Mesendoderm (in vitro differentiated cells): Measurements from ENCODE around the gene RALGAPA2. TPM values are rescaled to one million over a fixed set of nuclear protein-coding genes. Genes with fewer than 3 reads are reported as not detected.

Experiments used
- DNase-seq: peaks from one replicate; pipeline ENCODE4 v3.0.0; 2013
- H2AK5ac ChIP-seq: 2 replicates; pipeline ENCODE4 v1.6.1; 2013; ENCODE audit warnings: low read length, inconsistent platforms
- H2BK120ac ChIP-seq: 2 replicates; pipeline ENCODE4 v1.6.1; 2013; ENCODE audit warnings: low read depth, mild to moderate bottlenecking, low read length, moderate library complexity, mixed read lengths
- H2BK15ac ChIP-seq: replicated peaks from 2 replicates; pipeline ENCODE4 v1.6.1; 2013; ENCODE audit warnings: low read depth, mild to moderate bottlenecking, moderate library complexity
- H2BK5ac ChIP-seq: 2 replicates; pipeline ENCODE4 v1.6.1; 2013; ENCODE audit warnings: low read length, inconsistent platforms
- H3K18ac ChIP-seq: 2 replicates; pipeline ENCODE4 v1.6.1; 2013; ENCODE audit warnings: mild to moderate bottlenecking, low read length, mixed read lengths
- H3K23ac ChIP-seq: one replicate; pipeline ENCODE4 v1.6.1; 2013; ENCODE audit warnings: low read length
- H3K27ac ChIP-seq: 2 replicates; pipeline ENCODE4 v1.5.1; 2013; ENCODE audit warnings: low read depth, mild to moderate bottlenecking, inconsistent platforms, low read length, moderate library complexity
- H3K27me3 ChIP-seq: 2 replicates; pipeline ENCODE4 v1.6.1; 2013; ENCODE audit warnings: low read length, control low read depth, mild to moderate bottlenecking, inconsistent platforms; ENCODE audit not compliant: insufficient read depth, poor library complexity
- H3K36me3 ChIP-seq: 2 replicates; pipeline ENCODE4 v1.6.1; 2013; ENCODE audit warnings: low read length, inconsistent platforms; ENCODE audit not compliant: control insufficient read depth, insufficient read depth
- H3K4ac ChIP-seq: one replicate; pipeline ENCODE4 v1.6.1; 2013; ENCODE audit warnings: low read depth, mild to moderate bottlenecking, low read length, moderate library complexity
- H3K4me1 ChIP-seq: 2 replicates; pipeline ENCODE4 v1.6.1; 2013; ENCODE audit warnings: low read depth, low read length, inconsistent platforms; ENCODE audit not compliant: control insufficient read depth
- H3K4me2 ChIP-seq: 2 replicates; pipeline ENCODE4 v1.6.1; 2013; ENCODE audit warnings: low read length
- H3K4me3 ChIP-seq: 2 replicates; pipeline ENCODE4 v1.5.1; 2013; ENCODE audit warnings: mild to moderate bottlenecking, low read length
- H3K56ac ChIP-seq: one replicate; pipeline ENCODE4 v1.6.1; 2013; ENCODE audit warnings: low read length
- H3K79me1 ChIP-seq: 2 replicates; pipeline ENCODE4 v1.6.1; 2013; ENCODE audit warnings: low read length, inconsistent platforms
- H3K79me2 ChIP-seq: 2 replicates; pipeline ENCODE4 v1.6.1; 2013; ENCODE audit warnings: mild to moderate bottlenecking, low read length; ENCODE audit not compliant: control insufficient read depth, insufficient read depth
- H3K9ac ChIP-seq: 2 replicates; pipeline ENCODE4 v1.6.1; 2013; ENCODE audit warnings: low read length, inconsistent platforms
- H4K5ac ChIP-seq: one replicate; pipeline ENCODE4 v1.6.1; 2013; ENCODE audit warnings: low read length
- H4K8ac ChIP-seq: one replicate; pipeline ENCODE4 v1.6.1; 2013; ENCODE audit warnings: low read depth, mild to moderate bottlenecking, control low read depth, low read length, moderate library complexity
- WGBS: extraction: QIAGEN DNeasy Blood & Tissue Kit; methylation state at CpG from one replicate; pipeline ENCODE4 v1.1.7; 2013; ENCODE audit warnings: low lambda C conversion rate, missing lambda C conversion rate; ENCODE audit not compliant: insufficient coverage; ENCODE audit errors: extremely low coverage; 5-methylcytosine and 5-hydroxymethylcytosine counted together
- polyA plus RNA-seq, 2 experiments: library from polyadenylated mRNA; stranded (reverse); fragments of 200-250 nt; gene quantifications; one replicate each; pipeline ENCODE4 v1.2.3, GENCODE V29; 2013

The RALGAPA2 gene
- polyA plus RNA-seq (2013, experiment 1 of 2), result 10.8 TPM
- 10.5 TPM for polyA plus RNA-seq (2013, experiment 2 of 2)

- no peaks in the 10 kb centered on the region for H3K27me3 ChIP-seq
- H4K8ac ChIP-seq, result no peak within 1 kb of the TSS
- peak within 1 kb of the TSS; percentile 42 for H3K18ac ChIP-seq
- H3K23ac ChIP-seq, result no peak within 1 kb of the TSS
- DNase-seq, result peak; percentile 100
- peak within 1 kb of the TSS; percentile 80 for H3K56ac ChIP-seq
- H3K4me2 ChIP-seq, result peak within 1 kb of the TSS; percentile 42
- peak within 1 kb of the TSS; percentile 82 for H3K4me3 ChIP-seq
- no peak within 1 kb of the TSS for H2BK15ac ChIP-seq
- peak within 1 kb of the TSS; percentile 18 for H4K5ac ChIP-seq
- H2BK5ac ChIP-seq, result no peak within 1 kb of the TSS
- H3K79me1 ChIP-seq, result peaks cover 10% of the 10 kb centered on the region
- peak within 1 kb of the TSS; percentile 70 for H3K27ac ChIP-seq
- no peak within 1 kb of the TSS for H3K4ac ChIP-seq
- no peak within 1 kb of the TSS for H2AK5ac ChIP-seq
- H3K9ac ChIP-seq, result peak within 1 kb of the TSS; percentile 77
- peaks cover 7% of the 10 kb centered on the region for H3K4me1 ChIP-seq
- WGBS, result no CpG with 5 or more reads among the region's 87 CpGs
- H3K36me3 ChIP-seq, result no peaks in the 10 kb centered on the region
- H3K79me2 ChIP-seq, result peaks cover 14% of the 10 kb centered on the region
- H2BK120ac ChIP-seq, result no peak within 1 kb of the TSS
Measured at GRCh38 chr20:20712474-20713243, at the start of gene RALGAPA2. Gene RALGAPA2 (minus strand): TSS chr20:20712644. CDS start chr20:20712480, 164 bp downstream.

- H3K9ac ChIP-seq, result no peak overlapping the region
Measured at GRCh38 chr20:20761301-20761700, 48.9 kb upstream of the RALGAPA2 start.

DNA sequence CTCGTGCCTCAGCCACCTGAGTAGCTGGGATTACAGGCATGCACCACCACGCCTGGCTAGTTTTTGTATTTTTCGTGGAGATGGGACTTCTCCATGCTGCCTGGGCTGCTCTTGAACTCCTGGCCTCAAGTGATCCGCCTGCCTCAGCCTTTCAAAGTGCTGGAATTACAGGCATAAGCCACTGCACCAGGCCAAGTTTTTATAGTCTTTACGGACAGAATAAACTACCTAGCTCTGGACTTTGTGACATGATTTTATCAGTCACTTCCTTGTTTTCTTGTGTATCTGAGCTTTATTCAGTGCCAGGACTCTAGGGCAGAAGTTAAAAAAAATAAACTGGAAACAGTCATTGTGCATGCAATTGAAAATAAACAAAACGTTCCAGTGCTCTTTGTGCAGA is 46.7 kb upstream of the RALGAPA2 start:
- Histone ChIP-seq H3K56ac (no peak overlapping the region), H3K9ac (no peak overlapping the region), H3K79me2 (no peaks in the 10 kb centered on the region), H3K79me1 (no peaks in the 10 kb centered on the region), H4K8ac (no peak overlapping the region), H3K27ac (no peak overlapping the region), H2BK15ac (no peak overlapping the region), H3K4me2 (no peak overlapping the region), H3K4me3 (no peak overlapping the region), H2BK120ac (no peak overlapping the region), H3K4me1 (no peaks in the 10 kb centered on the region), H4K5ac (no peak overlapping the region), H3K4ac (no peak overlapping the region), H3K23ac (no peak overlapping the region), H3K18ac (no peak overlapping the region), H2BK5ac (no peak overlapping the region), H3K36me3 (no peaks in the 10 kb centered on the region), H2AK5ac (no peak overlapping the region), H3K27me3 (no peaks in the 10 kb centered on the region)
- no peak for DNase-seq
- no CpG with 5 or more reads among the region's 6 CpGs for WGBS

More at GRCh38 chr20:20761301-20761700, 48.9 kb upstream of the RALGAPA2 start:
- Histone ChIP-seq H3K79me2 (no peaks in the 10 kb centered on the region), H3K79me1 (no peaks in the 10 kb centered on the region), H3K36me3 (no peaks in the 10 kb centered on the region), H3K4me2 (no peak overlapping the region), H3K27ac (no peak overlapping the region), H3K18ac (no peak overlapping the region), H3K4ac (no peak overlapping the region), H2AK5ac (no peak overlapping the region), H3K23ac (no peak overlapping the region), H3K4me3 (no peak overlapping the region), H3K56ac (no peak overlapping the region), H4K5ac (no peak overlapping the region), H3K4me1 (no peaks in the 10 kb centered on the region), H2BK5ac (no peak overlapping the region), H2BK15ac (no peak overlapping the region), H3K27me3 (no peaks in the 10 kb centered on the region), H2BK120ac (no peak overlapping the region), H4K8ac (no peak overlapping the region)
- no CpG with 5 or more reads among the region's 1 CpG for WGBS
- DNase-seq, result no peak

DNA sequence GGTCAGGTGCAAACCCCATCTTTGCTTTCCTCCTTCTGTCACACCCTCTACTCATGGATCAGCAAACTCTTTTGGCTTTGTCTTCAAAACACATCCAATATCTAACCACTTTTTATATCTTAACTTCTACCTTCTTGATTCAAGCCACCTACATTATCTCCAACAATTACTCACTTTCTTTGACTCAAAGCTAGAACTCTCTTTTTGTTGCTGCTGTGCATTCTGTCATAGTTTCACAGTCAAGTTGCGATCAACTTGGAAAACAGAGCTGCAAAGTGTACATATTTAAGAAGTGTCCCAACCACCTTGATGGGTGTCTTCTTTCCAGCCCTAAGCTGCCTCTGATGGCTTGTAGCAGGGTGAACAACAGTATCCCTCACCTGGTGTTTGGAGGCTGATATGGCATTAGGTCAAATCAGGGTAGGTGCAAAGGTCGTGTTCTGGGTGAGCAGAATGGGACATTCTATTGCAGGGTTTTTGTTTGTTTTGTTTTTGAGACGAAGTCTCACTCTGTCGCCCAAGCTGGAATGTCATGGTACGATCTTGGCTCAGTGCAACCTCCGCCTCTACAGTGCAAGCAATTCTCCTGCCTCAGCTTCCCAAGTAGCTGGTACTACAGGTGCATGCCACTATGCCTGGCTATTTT is 43.4 kb upstream of the RALGAPA2 start:
- H2BK120ac ChIP-seq, result no peak overlapping the region
- H3K79me1 ChIP-seq, result no peaks in the 10 kb centered on the region
- H3K36me3 ChIP-seq, result no peaks in the 10 kb centered on the region
- H3K9ac ChIP-seq, result no peak overlapping the region
- H4K8ac ChIP-seq, result no peak overlapping the region
- no peak overlapping the region for H2BK15ac ChIP-seq
- H3K18ac ChIP-seq, result no peak overlapping the region
- no peak overlapping the region for H3K4me3 ChIP-seq
- no peaks in the 10 kb centered on the region for H3K27me3 ChIP-seq
- no peak overlapping the region for H2AK5ac ChIP-seq
- no peak for DNase-seq
- H3K4me1 ChIP-seq, result no peaks in the 10 kb centered on the region
- no peak overlapping the region for H3K23ac ChIP-seq
- no peak overlapping the region for H2BK5ac ChIP-seq
- H3K4me2 ChIP-seq, result no peak overlapping the region
- no CpG with 5 or more reads among the region's 6 CpGs for WGBS
- no peak overlapping the region for H3K27ac ChIP-seq
- no peak overlapping the region for H4K5ac ChIP-seq
- no peak overlapping the region for H3K4ac ChIP-seq
- no peaks in the 10 kb centered on the region for H3K79me2 ChIP-seq
- no peak overlapping the region for H3K56ac ChIP-seq

- no peak overlapping the region for H3K56ac ChIP-seq
- no peak for DNase-seq
- no peak overlapping the region for H4K5ac ChIP-seq
- H3K79me2 ChIP-seq, result no peaks in the 10 kb centered on the region
- no peaks in the 10 kb centered on the region for H3K27me3 ChIP-seq
- no peaks in the 10 kb centered on the region for H3K4me1 ChIP-seq
- H3K79me1 ChIP-seq, result no peaks in the 10 kb centered on the region
- no peak overlapping the region for H3K4me2 ChIP-seq
- no peak overlapping the region for H3K9ac ChIP-seq
- no peak overlapping the region for H3K4ac ChIP-seq
- no peak overlapping the region for H2AK5ac ChIP-seq
- H3K23ac ChIP-seq, result no peak overlapping the region
- no peak overlapping the region for H2BK15ac ChIP-seq
- H3K4me3 ChIP-seq, result no peak overlapping the region
- H3K18ac ChIP-seq, result no peak overlapping the region
- H3K36me3 ChIP-seq, result no peaks in the 10 kb centered on the region
- H2BK5ac ChIP-seq, result no peak overlapping the region
- no peak overlapping the region for H3K27ac ChIP-seq
- H4K8ac ChIP-seq, result no peak overlapping the region
- H2BK120ac ChIP-seq, result no peak overlapping the region
- no CpG with 5 or more reads among the region's 4 CpGs for WGBS
Measured at GRCh38 chr20:20755231-20755630, 42.8 kb upstream of the RALGAPA2 start.
